Endothelial cell (in vitro differentiated cells): ENCODE measurements around the gene OTULIN. TPM values are rescaled to one million over a fixed set of nuclear protein-coding genes. Genes with fewer than 3 reads are reported as not detected.

Experiments used
- DNase-seq: peaks from one replicate; pipeline ENCODE4 v3.0.0; 2021; ENCODE audit warnings: low spot score
- H3K27ac Mint-ChIP-seq: one replicate; pipeline ENCODE4 v1.8.0; 2021; ENCODE audit warnings: mixed read lengths, inconsistent platforms; ENCODE audit not compliant: unreplicated experiment
- H3K27me3 Mint-ChIP-seq: one replicate; pipeline ENCODE4 v1.8.0; 2021; ENCODE audit warnings: mild to moderate bottlenecking, moderate library complexity, mixed read lengths, inconsistent platforms; ENCODE audit not compliant: unreplicated experiment
- H3K36me3 Mint-ChIP-seq: one replicate; pipeline ENCODE4 v1.8.0; 2021; ENCODE audit warnings: mild to moderate bottlenecking, low read depth, mixed read lengths, inconsistent platforms; ENCODE audit not compliant: unreplicated experiment
- H3K4me1 Mint-ChIP-seq: one replicate; pipeline ENCODE4 v1.8.0; 2021; ENCODE audit warnings: mild to moderate bottlenecking, mixed read lengths, inconsistent platforms; ENCODE audit not compliant: unreplicated experiment
- H3K4me3 Mint-ChIP-seq: one replicate; pipeline ENCODE4 v1.8.0; 2021; ENCODE audit warnings: mild to moderate bottlenecking, mixed read lengths, inconsistent platforms; ENCODE audit not compliant: unreplicated experiment
- H3K9me3 Mint-ChIP-seq: one replicate; pipeline ENCODE4 v1.8.0; 2021; ENCODE audit warnings: mixed read lengths, inconsistent platforms; ENCODE audit not compliant: unreplicated experiment
- CTCF ChIP-seq: fragments of 200-600 bp; sonication (generic); IDR thresholded peaks from one replicate; pipeline ENCODE4 v1.5.0; 2021; ENCODE audit warnings: antibody characterized with exemption; ENCODE audit not compliant: unreplicated experiment
- total RNA-seq: library from RNA; stranded (reverse); fragmentation: NEBNext Ultra II Directional; extraction: Animal tissue kit (Norgen Biotek cat#: 25700); gene quantifications from one replicate; pipeline ENCODE4 v1.2.1, GENCODE V29; 2021; ENCODE audit not compliant: unreplicated experiment

OTULIN gene
- total RNA-seq, 1 donor from 2014 or later: 39.7 TPM

GRCh38 chr5:14630671-14631070, 33.8 kb upstream of the OTULIN start:
- Mint-ChIP-seq H3K27ac (no peak overlapping the region), H3K27me3 (peaks cover 2% of the 10 kb centered on the region), H3K36me3 (peaks cover 6% of the 10 kb centered on the region), H3K4me3 (no peak overlapping the region), H3K4me1 (peaks cover 2% of the 10 kb centered on the region), H3K9me3 (no peaks in the 10 kb centered on the region)
- no peak for TF ChIP-seq CTCF
- DNase-seq: no peak

DNA sequence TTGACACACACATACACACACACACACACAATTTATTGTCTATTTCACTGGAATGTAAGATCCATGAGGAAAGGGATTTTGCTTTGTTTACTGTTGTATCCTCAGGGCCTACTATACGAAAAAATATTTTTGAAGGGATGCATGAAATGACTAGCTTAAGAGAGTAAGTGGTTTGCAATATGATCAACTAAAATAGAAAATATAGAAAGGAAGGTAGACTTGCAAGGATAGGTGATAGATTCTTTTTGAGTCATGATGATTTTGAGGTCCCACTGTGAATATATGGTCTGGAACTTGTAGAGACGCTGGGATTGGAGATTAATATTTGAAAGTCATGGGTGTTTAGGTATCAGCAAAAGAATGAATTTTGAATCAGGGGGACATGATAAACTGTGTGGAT, 28.9 kb upstream of the OTULIN start:
- H3K4me3 Mint-ChIP-seq: no peak overlapping the region
- peaks cover 2% of the 10 kb centered on the region for H3K27me3 Mint-ChIP-seq
- H3K4me1 Mint-ChIP-seq: peaks cover 2% of the 10 kb centered on the region
- H3K27ac Mint-ChIP-seq: no peak overlapping the region
- peaks cover 6% of the 10 kb centered on the region for H3K36me3 Mint-ChIP-seq
- TF ChIP-seq CTCF: no peak
- DNase-seq: no peak
- H3K9me3 Mint-ChIP-seq: no peaks in the 10 kb centered on the region

DNA sequence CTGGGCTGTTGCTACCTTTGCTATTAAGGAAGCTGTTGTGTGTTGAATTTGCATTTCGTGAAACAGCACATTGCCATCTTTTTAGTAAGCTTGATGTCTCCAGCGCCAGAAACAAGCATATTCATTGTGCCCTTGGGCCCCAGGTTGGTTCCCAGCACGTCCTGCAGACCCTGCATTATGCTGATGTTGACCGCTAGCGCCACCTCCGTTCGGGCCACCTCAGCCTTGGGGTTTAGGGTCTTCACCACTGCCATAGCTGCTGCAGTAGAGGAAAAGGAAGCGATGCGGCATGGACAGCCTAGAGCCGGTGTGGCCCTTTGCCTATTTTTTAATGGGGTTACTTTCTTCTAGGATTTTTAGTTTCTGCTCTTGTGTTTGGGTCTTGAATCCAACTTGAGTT, 23.8 kb upstream of the OTULIN start:
- H3K27me3 Mint-ChIP-seq: no peaks in the 10 kb centered on the region
- DNase-seq: no peak
- H3K9me3 Mint-ChIP-seq: no peaks in the 10 kb centered on the region
- H3K4me3 Mint-ChIP-seq: no peak overlapping the region
- no peaks in the 10 kb centered on the region for H3K36me3 Mint-ChIP-seq
- H3K27ac Mint-ChIP-seq: no peak overlapping the region
- peaks cover 4% of the 10 kb centered on the region for H3K4me1 Mint-ChIP-seq
- TF ChIP-seq CTCF: no peak

GRCh38 chr5:14644623-14645237, 19.8 kb upstream of the OTULIN start:
- DNase-seq: no peak
- no peak overlapping the region for H3K27ac Mint-ChIP-seq
- TF ChIP-seq CTCF: no peak
- H3K27me3 Mint-ChIP-seq: no peaks in the 10 kb centered on the region
- H3K9me3 Mint-ChIP-seq: no peaks in the 10 kb centered on the region
- no peak overlapping the region for H3K4me3 Mint-ChIP-seq
- H3K4me1 Mint-ChIP-seq: peaks cover 7% of the 10 kb centered on the region
- no peaks in the 10 kb centered on the region for H3K36me3 Mint-ChIP-seq

- Mint-ChIP-seq H3K27me3 (no peaks in the 10 kb centered on the region), H3K4me1 (peaks cover 7% of the 10 kb centered on the region), H3K4me3 (no peak overlapping the region), H3K36me3 (no peaks in the 10 kb centered on the region), H3K27ac (no peak overlapping the region), H3K9me3 (no peaks in the 10 kb centered on the region)
- TF ChIP-seq CTCF: no peak
- no peak for DNase-seq
Measured at GRCh38 chr5:14650052-14650451, 14.5 kb upstream of the OTULIN start.
